H4 (cell line): Measurements from ENCODE around the gene GAS2L2. TPM values are rescaled to one million over a fixed set of nuclear protein-coding genes. Genes with fewer than 3 reads are reported as not detected.

Experiments used
- DNase-seq: peaks from one replicate; pipeline ENCODE4 v3.0.0-alpha.2; 2015; ENCODE audit warnings: low spot score
- total RNA-seq: library from RNA; depleted of rRNA; stranded (reverse); fragments of >200 nt; shearing (Covaris generic); gene quantifications from 2 replicates; pipeline ENCODE4 v1.2.3, GENCODE V29; 2014; rRNA removed

GAS2L2 gene
- total RNA-seq, 1 experiment from 2014 or later: 0.04 TPM

GRCh38 chr17:35695613-35696012 lies 57.4 kb downstream of the GAS2L2 start:
- no peak for DNase-seq

GRCh38 chr17:35694906-35695305 lies 58.1 kb downstream of the GAS2L2 start:
- DNase-seq: no peak

Other genes starting within 250 kb of the GAS2L2 start
- gene SLFN12L, start 215.6 kb downstream of the GAS2L2 start, total RNA-seq: 0.06 and 0.31 TPM in 2 replicates
- not detected in 2 replicates for gene SLFN14, start 192.4 kb downstream of the GAS2L2 start, total RNA-seq
- gene PEX12, start 174.7 kb downstream of the GAS2L2 start, total RNA-seq: 11.1 and 13.7 TPM in 2 replicates
- gene AP2B1, start 165.9 kb downstream of the GAS2L2 start, total RNA-seq: 40.1 and 57.2 TPM in 2 replicates
- 6.2 and 6.4 TPM in 2 replicates for gene RASL10B, start 21.6 kb downstream of the GAS2L2 start, total RNA-seq
- not detected in 2 replicates for gene C17orf50, start 7.6 kb upstream of the GAS2L2 start, total RNA-seq
- gene MMP28, start 42.4 kb upstream of the GAS2L2 start, total RNA-seq: 0.68 TPM in 1 of 2 replicates, not detected in the other
- gene TAF15, start 56.2 kb upstream of the GAS2L2 start, total RNA-seq: 17.8 and 19.8 TPM in 2 replicates
- not detected in 2 replicates for gene HEATR9, start 115.7 kb upstream of the GAS2L2 start, total RNA-seq
- 0.31 TPM in 1 of 2 replicates, not detected in the other for gene CCL5, start 127.1 kb upstream of the GAS2L2 start, total RNA-seq
- 0.66 and 1.1 TPM in 2 replicates for gene RDM1, start 177.5 kb upstream of the GAS2L2 start, total RNA-seq
- not detected in 2 replicates for gene LYZL6, start 190.5 kb upstream of the GAS2L2 start, total RNA-seq
- gene CCL16, start 228.3 kb upstream of the GAS2L2 start, total RNA-seq: not detected in 2 replicates
- gene CCL14, start 233.5 kb upstream of the GAS2L2 start, total RNA-seq: not detected in 2 replicates
- gene CCL15, start 248.3 kb upstream of the GAS2L2 start, total RNA-seq: not detected in 2 replicates